Ascending aorta (tissue), 2 donors: Measurements from ENCODE around the gene CAND1. TPM values are rescaled to one million over a fixed set of nuclear protein-coding genes. Genes with fewer than 3 reads are reported as not detected.

Experiments used
- DNase-seq, 2 donors: peaks; one replicate each; pipeline ENCODE4 v3.0.0-alpha.2; 2019; ENCODE audit warnings: low spot score in 2 of 2
- H3K27ac ChIP-seq, 2 donors: fragments of 200-600 bp; sonication (generic); one replicate each; pipeline ENCODE4 v1.5.1; 2016 to 2017; ENCODE audit warnings: mild to moderate bottlenecking in 1 of 2
- H3K27me3 ChIP-seq: fragments of 200-600 bp; sonication (generic); one replicate; pipeline ENCODE4 v1.5.1; 2017
- H3K36me3 ChIP-seq, 2 donors: fragments of 200-600 bp; sonication (generic); one replicate each; pipeline ENCODE4 v1.5.1; 2016
- H3K4me1 ChIP-seq, 2 donors: fragments of 200-600 bp; sonication (generic); one replicate each; pipeline ENCODE4 v1.5.1; 2016 to 2017; ENCODE audit warnings: mild to moderate bottlenecking in 1 of 2
- H3K4me3 ChIP-seq, 2 donors: fragments of 200-600 bp; sonication (generic); one replicate each; pipeline ENCODE4 v1.5.1; 2016 to 2017; ENCODE audit warnings: mild to moderate bottlenecking in 1 of 2
- H3K9me3 ChIP-seq, 2 donors: fragments of 200-600 bp; sonication (generic); one replicate each; pipeline ENCODE4 v1.5.1; 2016
- CTCF ChIP-seq, 3 experiments: fragments of 200-600 bp in 2 of 3; fragments of 450-650 bp in 1 of 3; sonication (generic) in 2 of 3; IDR thresholded peaks; one replicate each; pipeline ENCODE4 v1.5.1; 2016 to 2019; ENCODE audit warnings: antibody characterized with exemption in 3 of 3, mild to moderate bottlenecking in 1 of 3, moderate library complexity in 1 of 3
- intact Hi-C: fragments of 100-400 bp; cut with DNase I; formaldehyde crosslinking; loops from one replicate; pipeline ENCODE4 v1.15.1; 2023
- total RNA-seq: library from RNA; depleted of rRNA; stranded (reverse); fragments of >200 nt; gene quantifications from one replicate; pipeline ENCODE4 v1.1.0, GENCODE V29; 2016

CAND1 gene
- total RNA-seq, 1 donor from 2014 or later: 31.6 TPM

GRCh38 chr12:67280088-67280487 is 10.9 kb downstream of the CAND1 start:
- TF ChIP-seq CTCF (IDR thresholded peaks at IDR 0.05): no peak
- Histone ChIP-seq H3K27ac (no peak overlapping the region), H3K4me3 (no peak overlapping the region), H3K9me3 (no peaks in the 10 kb centered on the region), H3K4me1 (peaks cover 3 to 20% of the 10 kb centered on the region in 2 donors), H3K36me3 (peaks cover 4 to 6% of the 10 kb centered on the region in 2 donors), H3K27me3 (no peaks in the 10 kb centered on the region)
- intact Hi-C loops: no loop called here
- DNase-seq: no peak

- TF ChIP-seq CTCF (IDR thresholded peaks at IDR 0.05): no peak
- Histone ChIP-seq H3K4me1 (peaks cover 3 to 17% of the 10 kb centered on the region in 2 donors), H3K27ac (no peak overlapping the region), H3K4me3 (no peak overlapping the region), H3K27me3 (no peaks in the 10 kb centered on the region), H3K36me3 (peaks cover 4 to 10% of the 10 kb centered on the region in 2 donors), H3K9me3 (no peaks in the 10 kb centered on the region)
- no peak for DNase-seq
- intact Hi-C loops: no loop called here
Observed at GRCh38 chr12:67280572-67280971, 11.4 kb downstream of the CAND1 start.

DNA sequence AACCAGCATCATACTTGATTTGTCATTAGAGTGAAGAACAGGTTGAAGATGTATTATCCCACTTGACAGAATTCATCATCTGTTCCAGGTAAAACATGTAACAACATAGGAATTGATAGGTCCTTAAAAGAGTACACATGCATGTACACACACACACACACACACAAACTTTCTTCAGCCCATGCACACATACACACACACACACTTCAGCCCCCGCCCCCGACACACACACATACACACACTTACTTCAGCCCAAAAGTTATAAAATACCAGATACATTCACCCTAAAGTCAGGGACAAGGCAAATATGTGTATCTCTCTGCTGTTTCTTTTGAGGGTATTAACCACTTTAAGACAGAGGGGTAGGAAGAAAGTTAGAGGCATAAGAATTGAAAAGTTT is 15.4 kb downstream of the CAND1 start:
- H3K36me3 ChIP-seq: peaks cover 4 to 17% of the 10 kb centered on the region in 2 donors
- H3K27ac ChIP-seq: no peak overlapping the region
- intact Hi-C loops: no loop called here
- peaks cover 0 to 7% of the 10 kb centered on the region in 2 donors for H3K4me1 ChIP-seq
- H3K27me3 ChIP-seq: no peaks in the 10 kb centered on the region
- DNase-seq: no peak
- TF ChIP-seq CTCF (IDR thresholded peaks at IDR 0.05): no peak
- H3K9me3 ChIP-seq: no peaks in the 10 kb centered on the region
- H3K4me3 ChIP-seq: no peak overlapping the region

GRCh38 chr12:67286257-67286656 is 17.1 kb downstream of the CAND1 start:
- Histone ChIP-seq H3K27ac (no peak overlapping the region), H3K36me3 (peaks cover 4 to 17% of the 10 kb centered on the region in 2 donors), H3K4me3 (no peak overlapping the region), H3K4me1 (no peaks in the 10 kb centered on the region), H3K27me3 (no peaks in the 10 kb centered on the region), H3K9me3 (no peaks in the 10 kb centered on the region)
- intact Hi-C loops: no loop called here
- no peak for DNase-seq
- TF ChIP-seq CTCF (IDR thresholded peaks at IDR 0.05): no peak

GRCh38 chr12:67287311-67287710 is 18.2 kb downstream of the CAND1 start:
- Histone ChIP-seq H3K4me1 (no peaks in the 10 kb centered on the region), H3K27me3 (no peaks in the 10 kb centered on the region), H3K4me3 (no peak overlapping the region), H3K27ac (no peak overlapping the region), H3K36me3 (peaks cover 4 to 17% of the 10 kb centered on the region in 2 donors), H3K9me3 (no peaks in the 10 kb centered on the region)
- intact Hi-C loops: no loop called here
- no peak for DNase-seq
- TF ChIP-seq CTCF (IDR thresholded peaks at IDR 0.05): no peak

DNA sequence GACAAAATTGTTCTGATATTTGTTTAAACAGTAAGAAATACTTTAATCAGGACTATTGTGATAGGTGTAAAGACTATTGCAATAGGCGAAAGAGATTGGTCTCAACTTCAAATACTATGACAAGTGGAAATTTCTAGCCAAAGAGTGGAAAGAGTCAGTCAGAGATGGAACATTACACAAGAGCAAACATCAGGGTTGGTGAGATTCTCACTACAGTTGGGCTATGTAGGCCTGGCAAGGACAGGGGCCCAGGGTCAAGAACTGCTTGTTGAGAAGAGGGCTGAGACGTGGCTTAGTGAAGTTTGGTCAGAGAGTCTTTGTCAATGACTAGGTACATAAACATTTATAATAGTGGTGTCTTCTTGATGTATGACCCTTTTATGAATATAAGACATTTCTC is 19.4 kb downstream of the CAND1 start:
- Histone ChIP-seq H3K4me1 (no peaks in the 10 kb centered on the region), H3K9me3 (no peaks in the 10 kb centered on the region), H3K27ac (no peak overlapping the region), H3K4me3 (no peak overlapping the region), H3K27me3 (no peaks in the 10 kb centered on the region), H3K36me3 (peaks cover 0 to 13% of the 10 kb centered on the region in 2 donors)
- intact Hi-C loops: no loop called here
- TF ChIP-seq CTCF (IDR thresholded peaks at IDR 0.05): no peak
- no peak for DNase-seq
